Heart right ventricle (tissue), 16 donors: ENCODE measurements around the gene POU2F2. TPM values are rescaled to one million over a fixed set of nuclear protein-coding genes. Genes with fewer than 3 reads are reported as not detected.

Experiments used
- ATAC-seq, 8 donors: fragments of 200-7000 bp; cut with Tn5 transposase; one replicate each; pipeline ENCODE4 v1.9.1; 2020; ENCODE audit warnings: mild to moderate bottlenecking in 8 of 8, moderate library complexity in 8 of 8, moderate number of reproducible peaks in 1 of 8
- DNase-seq, 2 donors: peaks; one replicate each; pipeline ENCODE4 v3.0.0-alpha.2; 2020
- H3K27ac ChIP-seq, 10 donors: fragments of 200-600 bp; sonication (generic) in 2 of 10; one replicate each; pipeline versions ENCODE4 v1.5.0 to v1.8.0; 2020 to 2022; ENCODE audit warnings: mild to moderate bottlenecking in 3 of 10
- H3K27me3 ChIP-seq, 7 donors: fragments of 200-600 bp; one replicate each; pipeline ENCODE4 v1.8.0; 2021 to 2022; ENCODE audit warnings: mild to moderate bottlenecking in 2 of 7
- H3K36me3 ChIP-seq, 9 donors: fragments of 200-600 bp; sonication (generic) in 1 of 9; one replicate each; pipeline versions ENCODE4 v1.5.0 to v1.8.0; 2020 to 2022; ENCODE audit warnings: mild to moderate bottlenecking in 2 of 9
- H3K4me1 ChIP-seq, 9 donors: fragments of 200-600 bp; sonication (generic) in 1 of 9; one replicate each; pipeline versions ENCODE4 v1.5.0 to v1.8.0; 2020 to 2022; ENCODE audit warnings: mild to moderate bottlenecking in 4 of 9
- H3K4me3 ChIP-seq, 10 donors: fragments of 200-600 bp; sonication (generic) in 2 of 10; one replicate each; pipeline versions ENCODE4 v1.5.0 to v1.8.0; 2020 to 2022; ENCODE audit warnings: mild to moderate bottlenecking in 7 of 10, moderate library complexity in 2 of 10
- H3K9me3 ChIP-seq, 11 donors: fragments of 200-600 bp in 10 of 11; sonication (generic) in 2 of 11; one replicate each; pipeline versions ENCODE4 v1.5.0 to v1.8.0; 2013 to 2022; ENCODE audit warnings: mild to moderate bottlenecking in 2 of 11, control low read depth in 1 of 11, moderate library complexity in 1 of 11
- CTCF ChIP-seq, 9 donors: fragments of 200-600 bp; sonication (generic) in 2 of 9; IDR thresholded peaks; one replicate each; pipeline versions ENCODE4 v1.5.0 to v1.8.0; 2021 to 2022; ENCODE audit warnings: antibody characterized with exemption in 9 of 9, mild to moderate bottlenecking in 5 of 9, moderate library complexity in 1 of 9
- WGBS, 2 donors: extraction: QIAGEN DNeasy Blood & Tissue Kit; methylation state at CpG; one replicate each; pipeline ENCODE4 v1.1.7; 2013; ENCODE audit warnings: inconsistent platforms in 1 of 2; 5-methylcytosine and 5-hydroxymethylcytosine counted together
- intact Hi-C, 10 donors: fragments of 100-400 bp; cut with DNase I; formaldehyde crosslinking; loops; one replicate each; pipeline versions ENCODE4 v1.11.1 to v1.14.2; 2022
- polyA plus RNA-seq, 2 donors: library from polyadenylated mRNA; stranded (reverse); fragments of 200-250 nt; gene quantifications; one replicate each; pipeline ENCODE4 v1.2.3, GENCODE V29; 2013
- total RNA-seq, 10 donors: library from RNA; stranded (reverse); fragmentation: NEBNext Ultra II Directional in 3 of 10; extraction: Animal tissue kit (Norgen Biotek cat#: 25700) in 3 of 10; gene quantifications; one replicate each; pipeline versions ENCODE4 v1.2.1 to v1.2.4, GENCODE V29; 2021 to 2023
- donor health status: Arrhythmogenic right ventricular cardiomyopathy.
- donor health status: ischemic (EF 13 %, LVEDD 7.1; RV severe dilation, severe dysfunction).
- donor health status: healthy with polysubstance abuse.
- donor health status: DM: no; HTN: yes; CAD: no.
- donor health status: DM: no; HTN: no; CAD: no.
- donor health status: ischemic (EF 25% LVEDD 6.9; RV normal size, moderate dysfunction).
- donor health status: ischemic (EF 25% LVEDD 5.7; RV mildly dilated, moderate dysfunction).
- donor health status: healthy.
- donor health status: DM: yes; HTN: yes; CAD: no.
- donor health status: Ischemic cardiomyopathy.
- donor health status: ischemic (EF 35%, LVEDD 5.7; RV mildly dilated, moderate dysfunction).
- donor health status: nonischemic (EF 11% LVEDD 7.7; RV severe dilation, severe dysfunction).
- donor health status: DM: yes; HTN: yes; CAD: no.
- donor health status: PGD.
- donor health status: ischemic (EF 29% LVEDD 5.4; RV normal size, mild dysfunction).
- donor health status: nonischemic (EF 23%, LVEDD 6.1; RV moderate dilation, normal function).

Gene POU2F2
- total and polyA plus RNA-seq, 12 donors: 0.28 to 3.8 (median 0.69) TPM

GRCh38 chr19:42095814-42096230, 36.4 kb downstream of the POU2F2 start:
- ATAC-seq: no peak
- Histone ChIP-seq H3K27ac (no peak overlapping the region), H3K4me1 (peaks cover 0 to 14% (median 4%) of the 10 kb centered on the region in 9 donors), H3K36me3 (peaks cover 0 to 48% (median 0%) of the 10 kb centered on the region in 9 donors), H3K4me3 (no peak overlapping the region), H3K9me3 (no peaks in the 10 kb centered on the region), H3K27me3 (peaks cover 0 to 27% (median 22%) of the 10 kb centered on the region in 7 donors)
- no peak for TF ChIP-seq CTCF (IDR thresholded peaks at IDR 0.05)
- intact Hi-C loops: no loop called here
- WGBS, 2 donors: 15 to 19% methylated on average over 28 of the region's 28 CpGs
- no peak for DNase-seq

- peaks cover 0 to 14% (median 4%) of the 10 kb centered on the region in 9 donors for H3K4me1 ChIP-seq
- DNase-seq (no peak), ATAC-seq (no peak)
- peaks cover 0 to 48% (median 0%) of the 10 kb centered on the region in 9 donors for H3K36me3 ChIP-seq
- H3K27ac ChIP-seq: no peak overlapping the region
- no peak overlapping the region for H3K4me3 ChIP-seq
- WGBS, 2 donors: 81 to 83% methylated on average over 36 of the region's 36 CpGs
- no peak for TF ChIP-seq CTCF (IDR thresholded peaks at IDR 0.05)
- H3K9me3 ChIP-seq: no peaks in the 10 kb centered on the region
- intact Hi-C loops: no loop called here
- H3K27me3 ChIP-seq: peaks cover 0 to 27% (median 22%) of the 10 kb centered on the region in 7 donors
These were observed 37.0 kb downstream of the POU2F2 start for GRCh38 chr19:42095142-42095813.

GRCh38 chr19:42093926-42094325, 38.3 kb downstream of the POU2F2 start:
- intact Hi-C loops: no loop called here
- no peak for TF ChIP-seq CTCF (IDR thresholded peaks at IDR 0.05)
- peaks cover 0 to 20% (median 4%) of the 10 kb centered on the region in 9 donors for H3K4me1 ChIP-seq
- no peak for ATAC-seq
- whole genome bisulfite sequencing, 2 donors: 50 to 59% methylated on average over 4 of the region's 4 CpGs
- H3K36me3 ChIP-seq: peaks cover 0 to 42% (median 0%) of the 10 kb centered on the region in 9 donors
- H3K9me3 ChIP-seq: no peaks in the 10 kb centered on the region
- DNase-seq: no peak
- H3K4me3 ChIP-seq: no peak overlapping the region
- H3K27ac ChIP-seq: no peak overlapping the region
- peaks cover 0 to 27% (median 22%) of the 10 kb centered on the region in 7 donors for H3K27me3 ChIP-seq

GRCh38 chr19:42093505-42093904, 38.7 kb downstream of the POU2F2 start:
- no peak for ATAC-seq
- intact Hi-C loops: no loop called here
- H3K9me3 ChIP-seq: no peaks in the 10 kb centered on the region
- H3K36me3 ChIP-seq: peaks cover 0 to 38% (median 0%) of the 10 kb centered on the region in 9 donors
- H3K27ac ChIP-seq: no peak overlapping the region
- 59 to 62% methylated on average over 4 of the region's 4 CpGs for WGBS, 2 donors
- no peak for TF ChIP-seq CTCF (IDR thresholded peaks at IDR 0.05)
- H3K27me3 ChIP-seq: peaks cover 0 to 27% (median 22%) of the 10 kb centered on the region in 7 donors
- no peak for DNase-seq
- no peak overlapping the region for H3K4me3 ChIP-seq
- H3K4me1 ChIP-seq: peaks cover 0 to 24% (median 4%) of the 10 kb centered on the region in 9 donors
